ENCODE results near the gene SCUBE2.
"Not testable (repeated sequence)": the region's sequence is repeated elsewhere in the genome, so short reads cannot be mapped to it uniquely, and the experiment has no call there.

Gene SCUBE2

GRCh38 chr11:9104580-9104979 is 13.2 kb upstream of the SCUBE2 start:
- no peak for DNase-seq (ENCODE audit: low spot score)

GRCh38 chr11:9103542-9104276 is 12.3 kb upstream of the SCUBE2 start:
- DNase-seq (ENCODE audit: low spot score) = no peak

GRCh38 chr11:9099617-9100016 is 8.2 kb upstream of the SCUBE2 start:
- no peak for DNase-seq (ENCODE audit: low spot score)

- DNase-seq (ENCODE audit: low spot score) = not testable (repeated sequence)
Measured at GRCh38 chr11:9098455-9098854, 7.1 kb upstream of the SCUBE2 start.

DNA sequence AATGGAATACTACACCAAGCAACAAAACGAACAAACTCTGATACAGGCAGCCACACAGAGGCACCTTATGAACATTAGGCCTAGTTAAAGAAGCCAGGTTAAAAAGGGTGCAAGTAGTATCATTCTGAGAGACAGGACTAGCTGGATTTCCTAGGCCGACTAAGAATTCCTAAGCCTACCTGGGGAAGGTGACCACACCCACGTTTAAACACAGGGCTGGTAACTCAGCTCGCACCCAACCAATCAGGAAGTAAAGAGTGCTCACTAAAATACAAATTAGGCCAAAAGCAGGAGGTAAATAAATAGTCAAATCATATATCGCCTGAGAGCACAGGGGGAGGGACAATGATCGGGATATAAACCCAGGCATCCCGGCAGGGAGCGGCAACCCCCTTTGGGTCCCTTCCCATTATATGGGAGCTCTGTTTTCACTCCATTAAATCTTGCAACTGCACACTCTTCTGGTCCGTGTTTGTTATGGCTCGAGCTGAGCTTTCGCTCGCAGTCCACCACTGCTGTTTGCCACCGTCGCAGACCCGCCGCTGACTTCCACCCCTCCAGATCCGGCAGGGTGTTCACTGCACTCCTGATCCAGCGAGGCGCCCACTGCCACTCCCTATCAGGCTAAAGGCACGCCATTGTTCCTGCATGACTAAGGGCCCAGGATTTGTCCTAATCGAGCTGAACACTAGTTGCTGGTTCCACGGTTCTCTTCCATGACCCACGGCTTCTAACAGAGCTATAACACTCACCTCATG is 6.0 kb upstream of the SCUBE2 start:
- DNase-seq (ENCODE audit: low spot score) = not testable (repeated sequence)

DNA sequence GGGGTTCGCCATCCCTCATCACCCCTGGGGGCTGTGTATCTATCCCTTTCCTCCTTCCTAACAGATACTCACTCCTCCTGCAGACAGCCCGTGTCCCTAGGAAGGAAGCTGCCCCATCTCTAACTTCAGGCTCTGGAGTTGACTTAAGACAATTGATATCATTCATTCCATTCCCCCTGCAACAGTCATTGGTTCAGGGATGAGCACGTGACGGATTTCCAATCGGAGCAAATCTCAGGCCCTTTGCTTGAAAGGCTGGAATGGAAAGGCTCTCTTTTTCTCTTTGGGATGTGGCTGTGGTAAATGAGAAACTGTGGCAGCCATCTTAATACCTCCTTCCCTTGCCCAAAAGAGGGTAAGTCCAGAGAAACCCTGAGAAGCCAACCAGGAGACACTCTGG is 5.0 kb upstream of the SCUBE2 start:
- DNase-seq (ENCODE audit: low spot score) = no peak

- DNase-seq (ENCODE audit: low spot score) = no peak
Measured at GRCh38 chr11:9095421-9095820, 4.0 kb upstream of the SCUBE2 start.

DNA sequence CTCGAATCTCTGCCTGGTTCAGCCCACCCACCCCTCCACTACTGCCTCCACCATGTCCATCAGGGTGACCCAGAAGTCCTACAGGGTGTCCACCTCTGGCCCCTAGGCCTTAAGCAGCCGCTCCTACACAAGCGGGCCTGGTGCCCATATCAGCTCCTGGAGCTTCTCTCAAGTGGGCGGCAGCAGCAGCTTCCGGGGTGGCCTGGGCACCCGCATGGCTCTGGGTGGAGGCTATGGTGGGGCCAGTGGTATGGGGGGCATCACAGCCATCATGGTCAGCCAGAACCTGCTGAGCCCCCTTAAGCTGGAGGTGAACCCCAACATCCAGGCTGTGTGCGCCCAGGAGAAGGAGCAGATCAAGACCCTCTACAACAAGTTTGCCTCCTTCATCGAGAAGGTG is 3.0 kb upstream of the SCUBE2 start:
- DNase-seq (ENCODE audit: low spot score) = no peak

GRCh38 chr11:9092853-9093778 is 1.7 kb upstream of the SCUBE2 start:
- DNase-seq (ENCODE audit: low spot score) = no peak

- no peak for DNase-seq (ENCODE audit: low spot score)
Measured at GRCh38 chr11:9092072-9092471, 673 bp upstream of the SCUBE2 start.

DNA sequence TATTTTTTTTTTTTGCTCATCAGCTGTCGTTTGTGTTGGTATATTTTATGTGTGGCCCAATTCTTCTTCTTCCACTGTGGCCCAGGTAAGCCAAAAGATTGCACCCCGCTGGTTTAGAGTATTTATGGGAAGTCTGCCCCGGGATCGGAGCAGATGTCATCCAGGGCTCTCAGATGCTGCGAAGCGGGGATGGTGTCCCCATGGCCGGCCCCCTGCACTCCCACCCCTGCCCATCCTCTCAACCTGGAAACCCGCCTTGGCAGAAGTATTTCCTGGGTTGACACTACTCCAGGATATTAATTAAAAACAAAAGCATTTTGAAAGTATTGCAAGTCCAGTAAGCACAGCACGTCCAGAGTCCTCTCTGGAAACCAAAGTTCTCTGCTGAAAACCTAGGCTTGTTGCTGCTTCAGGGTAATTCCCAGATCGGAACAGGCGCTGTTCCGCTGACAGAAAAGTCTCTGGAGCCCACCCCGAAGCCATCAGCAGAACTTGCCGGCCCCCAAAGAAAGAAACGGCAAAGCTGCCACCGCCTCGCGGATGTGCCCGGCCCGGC is 833 bp downstream of the SCUBE2 start:
- DNase-seq (ENCODE audit: low spot score) = no peak

DNA sequence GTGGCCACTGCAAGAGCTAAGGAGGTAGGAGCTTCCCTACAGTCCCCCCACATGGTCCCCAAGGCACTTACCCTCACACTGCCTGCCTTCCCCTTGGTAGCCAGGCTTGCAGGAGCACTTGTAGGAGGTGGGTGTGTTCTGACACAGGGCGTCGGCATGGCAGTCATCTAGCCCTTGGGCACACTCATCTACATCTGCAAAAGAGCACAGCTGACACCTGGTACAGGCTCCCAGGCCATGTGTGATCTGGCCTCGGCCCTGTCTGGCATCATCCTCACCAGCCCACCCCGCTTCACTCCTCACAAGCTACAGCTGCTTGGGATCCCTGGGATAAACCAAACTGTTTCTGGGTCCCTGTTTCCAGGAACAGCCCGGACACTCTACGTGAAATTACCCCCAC is 1.8 kb downstream of the SCUBE2 start:
- DNase-seq (ENCODE audit: low spot score) = no peak

DNA sequence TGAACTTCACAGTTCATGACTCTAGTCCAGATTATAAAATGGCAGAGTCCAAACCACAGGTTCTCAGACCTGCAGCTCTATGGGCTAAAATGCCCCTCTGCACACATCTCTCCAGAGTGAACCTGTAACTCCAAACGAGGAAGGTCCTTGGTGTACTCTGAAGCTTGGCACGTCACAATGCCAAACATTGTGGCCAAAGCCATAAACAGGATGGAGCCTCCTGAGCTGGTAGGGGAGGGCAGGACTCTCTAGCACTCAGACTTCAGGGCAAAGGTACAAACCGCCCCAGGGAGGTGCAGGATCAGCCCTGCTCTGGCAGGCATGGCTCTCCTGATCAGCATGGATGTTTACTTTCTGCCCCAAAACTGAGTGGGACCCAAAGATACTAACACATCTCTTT is 2.3 kb downstream of the SCUBE2 start:
- no peak for DNase-seq (ENCODE audit: low spot score)

GRCh38 chr11:9082575-9082974 is 8.8 kb downstream of the SCUBE2 start:
- DNase-seq (ENCODE audit: low spot score) = no peak

- no peak for DNase-seq (ENCODE audit: low spot score)
Measured at GRCh38 chr11:9081153-9081552, 10.2 kb downstream of the SCUBE2 start.

DNA sequence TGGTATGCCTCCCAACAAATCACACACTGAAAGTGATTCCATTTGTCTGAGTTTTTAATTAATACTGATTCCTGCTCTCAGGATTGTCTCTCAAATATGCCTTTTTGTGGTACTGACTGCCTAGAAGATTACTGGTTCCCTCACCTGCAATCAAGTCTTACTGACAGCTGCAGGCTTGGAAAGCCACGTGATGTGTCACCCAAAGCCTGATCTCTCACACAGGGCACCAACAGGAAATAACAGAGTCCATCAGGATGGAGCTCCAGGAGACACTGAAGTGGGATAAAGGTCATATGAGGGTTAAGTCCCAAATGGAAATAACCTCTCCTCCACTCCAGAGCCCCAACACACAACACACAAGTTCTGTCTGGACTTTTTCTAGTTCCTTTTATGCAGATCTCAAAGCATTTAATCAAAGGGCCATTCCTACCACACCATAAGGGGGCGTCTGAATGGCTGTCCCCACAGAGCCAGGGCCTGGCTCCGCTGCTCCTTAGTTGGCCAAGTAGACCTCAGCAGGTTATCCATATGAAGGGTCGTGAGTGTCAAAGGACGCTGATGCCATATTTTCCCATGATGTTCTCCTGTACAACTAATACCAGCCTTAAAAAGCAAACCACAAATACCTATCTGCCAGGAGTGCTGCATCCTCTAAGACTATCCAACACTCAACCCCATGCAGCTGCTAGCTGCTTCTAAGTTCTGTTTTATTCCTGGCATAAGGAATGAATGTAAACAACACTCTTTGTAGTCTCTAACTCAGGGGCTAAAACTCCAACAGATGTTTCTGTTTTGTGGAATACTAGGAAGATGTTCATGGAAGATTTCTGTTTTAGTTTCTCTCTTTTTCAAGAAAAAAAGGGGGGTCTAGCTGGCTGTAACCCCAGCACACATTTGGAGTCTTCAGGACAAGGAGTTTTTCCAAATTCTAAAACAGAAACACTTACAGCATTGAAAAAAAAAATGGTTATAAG is 13.0 kb downstream of the SCUBE2 start:
- DNase-seq (ENCODE audit: low spot score) = peak; percentile 53

DNA sequence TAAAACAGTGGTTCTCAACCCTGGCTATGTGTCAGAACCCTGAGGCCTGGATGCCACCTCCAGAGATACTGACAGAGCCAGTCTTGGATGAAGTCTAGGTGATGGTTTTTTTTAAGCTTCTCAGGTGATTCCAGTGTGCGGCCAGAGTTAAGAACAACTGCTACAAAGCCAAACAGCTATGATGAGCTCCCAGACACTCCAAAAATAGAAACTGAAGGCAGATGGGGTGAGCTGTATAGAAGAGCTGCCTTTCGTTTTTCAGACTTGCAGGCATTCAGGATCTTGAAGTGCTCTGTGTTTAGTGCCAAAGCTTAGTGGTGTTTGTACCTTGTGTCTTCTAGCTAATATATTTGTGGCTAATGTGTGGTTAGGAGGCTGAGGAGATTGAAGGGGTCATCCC is 14.2 kb downstream of the SCUBE2 start:
- DNase-seq (ENCODE audit: low spot score) = no peak

DNA sequence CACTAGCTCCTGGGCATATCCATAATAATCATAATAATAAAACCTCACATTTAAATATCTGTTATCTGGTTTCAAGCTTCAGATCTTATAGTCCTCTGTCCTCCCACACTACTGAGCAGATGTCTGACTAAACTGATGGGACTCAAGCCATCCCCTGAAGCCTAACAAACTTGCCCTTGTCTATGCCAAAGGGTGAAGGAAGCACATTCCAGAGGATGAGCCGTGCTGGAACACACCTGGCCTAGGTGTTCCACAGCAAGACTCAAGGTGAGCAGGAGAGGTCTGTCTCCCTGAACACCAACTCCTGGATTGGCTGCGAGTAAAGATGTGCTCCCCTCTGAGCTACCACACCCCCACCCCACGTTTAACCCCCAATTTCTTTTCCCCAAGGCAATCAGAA is 14.7 kb downstream of the SCUBE2 start:
- DNase-seq (ENCODE audit: low spot score) = no peak

DNA sequence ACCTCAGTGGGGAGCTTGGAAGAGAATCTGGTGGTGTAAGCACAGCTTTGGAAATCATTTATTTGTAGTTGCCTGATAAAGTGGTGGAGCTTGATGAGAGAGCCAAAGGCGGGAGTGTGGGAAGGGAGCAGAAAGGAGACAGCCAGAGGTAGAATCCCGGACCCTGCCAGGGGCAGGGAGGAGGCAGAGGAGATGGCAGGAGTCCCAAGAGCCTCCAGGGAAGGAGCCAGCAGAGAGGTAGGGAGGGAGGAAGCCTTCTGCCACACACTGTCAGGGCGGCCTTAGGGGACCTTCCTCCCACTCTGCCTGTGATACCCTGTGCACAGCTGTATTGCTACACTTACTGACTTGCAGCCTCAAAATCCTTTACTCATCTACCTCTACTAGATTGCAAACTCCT is 15.4 kb downstream of the SCUBE2 start:
- DNase-seq (ENCODE audit: low spot score) = no peak

DNA sequence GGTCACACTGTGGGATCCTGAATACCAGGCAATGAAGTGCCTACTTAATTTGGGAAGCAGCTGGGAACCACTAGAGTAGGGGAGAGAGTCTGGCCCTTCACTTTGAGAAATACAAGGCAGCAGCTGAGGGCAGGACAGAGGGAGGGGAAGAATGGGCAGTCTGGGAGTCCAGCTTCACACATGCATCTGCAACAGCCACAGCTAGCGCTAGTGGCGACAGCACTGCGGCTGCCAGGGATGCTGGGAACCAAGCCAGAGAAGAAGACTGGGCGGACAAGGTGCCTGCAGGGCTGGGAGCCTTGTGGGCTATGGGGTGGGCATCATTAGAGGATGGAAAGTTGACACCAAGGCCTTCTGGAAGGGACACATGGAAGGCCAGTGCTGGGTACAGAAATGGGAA is 15.8 kb downstream of the SCUBE2 start:
- DNase-seq (ENCODE audit: low spot score) = no peak
